GM12801 (cell line): ENCODE results near the gene STOML1.

Experiments used
- CTCF ChIP-seq: IDR thresholded peaks from one replicate; pipeline ENCODE4 v1.5.1; 2011; ENCODE audit warnings: control low read depth; ENCODE audit not compliant: insufficient read length; ENCODE audit errors: extremely low read depth

STOML1 gene

GRCh38 chr15:74036271-74037170 is 44.4 kb upstream of the STOML1 start:
- no peak for TF ChIP-seq CTCF

GRCh38 chr15:74035121-74036017 is 43.3 kb upstream of the STOML1 start:
- no peak for TF ChIP-seq CTCF

- TF ChIP-seq CTCF = no peak
These were observed 42.2 kb upstream of the STOML1 start for GRCh38 chr15:74034206-74034755.

GRCh38 chr15:74032606-74033561 is 40.8 kb upstream of the STOML1 start:
- TF ChIP-seq CTCF = no peak

- TF ChIP-seq CTCF = no peak
These were observed 40.0 kb upstream of the STOML1 start for GRCh38 chr15:74032046-74032445.

GRCh38 chr15:74028646-74029045 is 36.6 kb upstream of the STOML1 start:
- TF ChIP-seq CTCF = no peak
